ENCODE measurements around the gene ELP4. TPM values are rescaled to one million over a fixed set of nuclear protein-coding genes. Genes with fewer than 3 reads are reported as not detected.

ELP4 gene
- total RNA-seq, 1 experiment from 2014 or later, result 21.4 TPM

DNA sequence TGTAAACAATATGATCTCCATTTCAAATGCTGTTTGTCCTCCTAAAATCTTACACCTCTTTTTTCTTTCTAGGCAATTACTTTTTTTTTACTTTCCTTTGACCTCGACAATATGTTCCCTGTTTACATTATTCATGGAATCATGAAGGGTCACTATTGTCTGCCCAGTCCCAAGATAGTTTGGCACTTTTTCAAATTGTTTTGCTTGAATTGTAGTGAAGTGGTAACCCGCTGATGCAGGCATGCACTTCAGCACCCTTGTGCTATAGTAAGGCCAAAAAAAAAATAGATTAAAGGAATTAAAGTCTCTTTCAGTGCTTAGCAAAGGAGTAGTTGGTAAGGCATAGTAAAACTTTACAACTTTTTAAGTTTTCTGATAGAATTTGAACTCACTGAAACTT is 210.7 kb downstream of the ELP4 start:
- CTCF ChIA-PET, result no interaction called here
- ATAC-seq, result no peak
- H4K20me1 ChIP-seq (ENCODE audit: insufficient read depth), result no peaks in the 10 kb centered on the region

More for the DNA sequence above, 210.7 kb downstream of the ELP4 start:
- no TSS peak for BruUV-seq (replicated peaks)
- ChIA-PET RAD21 (ENCODE audit: low non-redundant PET in 1 of 2, low total read pairs in 2 of 2, uncharacterized antibody in 2 of 2, unreplicated experiment in 2 of 2) (no interaction called here), POLR2A (no interaction called here)
- Histone ChIP-seq H3K9me3 (ENCODE audit: control insufficient read depth in 1 of 2, insufficient read depth in 1 of 2, low read depth in 1 of 2, low read length in 2 of 2) (no peaks in the 10 kb centered on the region), H3K36me3 (ENCODE audit: control insufficient read depth in 1 of 2, insufficient read depth in 2 of 2, low read length in 2 of 2) (no peaks in the 10 kb centered on the region), H3K27ac (ENCODE audit: low read depth, low read length) (no peak overlapping the region), H3K4me3 (replicated peaks in 1 of 2; ENCODE audit: low read depth in 1 of 2, low read length in 2 of 2) (no peak overlapping the region), H3K9me2 (ENCODE audit: insufficient read depth) (no peaks in the 10 kb centered on the region), H3K4me1 (ENCODE audit: control insufficient read depth in 1 of 2, insufficient read depth in 2 of 2, low read length in 2 of 2) (no peaks in the 10 kb centered on the region), H3K27me3 (ENCODE audit: insufficient read depth, low read length) (no peaks in the 10 kb centered on the region), H3K9ac (ENCODE audit: low read length) (no peak overlapping the region), H3K4me2 (ENCODE audit: low read length) (no peak overlapping the region), H2AFZ (ENCODE audit: low read depth, low read length, poor library complexity, severe bottlenecking) (no peak overlapping the region), H3K79me2 (ENCODE audit: insufficient read depth, low read length) (no peaks in the 10 kb centered on the region)
- TF ChIP-seq POLR2AphosphoS5 (IDR thresholded peaks at IDR 0.05; ENCODE audit: low read depth, low read length) (no peak), POLR2A (IDR thresholded peaks at IDR 0.05; ENCODE audit: borderline replicate concordance, extremely low read depth, insufficient read depth, insufficient read length) (no peak), SP1 (IDR thresholded peaks at IDR 0.05; ENCODE audit: low read depth) (no peak), SRF (IDR thresholded peaks at IDR 0.05; ENCODE audit: low read depth) (no peak), TCF7L2 (IDR thresholded peaks at IDR 0.05; ENCODE audit: borderline replicate concordance, extremely low read depth, insufficient read depth, insufficient read length) (no peak), JUND (IDR thresholded peaks at IDR 0.05) (no peak), ELF1 (IDR thresholded peaks at IDR 0.05; ENCODE audit: borderline replicate concordance, low read depth) (no peak)
- TF ChIP-seq, protein P1, sequence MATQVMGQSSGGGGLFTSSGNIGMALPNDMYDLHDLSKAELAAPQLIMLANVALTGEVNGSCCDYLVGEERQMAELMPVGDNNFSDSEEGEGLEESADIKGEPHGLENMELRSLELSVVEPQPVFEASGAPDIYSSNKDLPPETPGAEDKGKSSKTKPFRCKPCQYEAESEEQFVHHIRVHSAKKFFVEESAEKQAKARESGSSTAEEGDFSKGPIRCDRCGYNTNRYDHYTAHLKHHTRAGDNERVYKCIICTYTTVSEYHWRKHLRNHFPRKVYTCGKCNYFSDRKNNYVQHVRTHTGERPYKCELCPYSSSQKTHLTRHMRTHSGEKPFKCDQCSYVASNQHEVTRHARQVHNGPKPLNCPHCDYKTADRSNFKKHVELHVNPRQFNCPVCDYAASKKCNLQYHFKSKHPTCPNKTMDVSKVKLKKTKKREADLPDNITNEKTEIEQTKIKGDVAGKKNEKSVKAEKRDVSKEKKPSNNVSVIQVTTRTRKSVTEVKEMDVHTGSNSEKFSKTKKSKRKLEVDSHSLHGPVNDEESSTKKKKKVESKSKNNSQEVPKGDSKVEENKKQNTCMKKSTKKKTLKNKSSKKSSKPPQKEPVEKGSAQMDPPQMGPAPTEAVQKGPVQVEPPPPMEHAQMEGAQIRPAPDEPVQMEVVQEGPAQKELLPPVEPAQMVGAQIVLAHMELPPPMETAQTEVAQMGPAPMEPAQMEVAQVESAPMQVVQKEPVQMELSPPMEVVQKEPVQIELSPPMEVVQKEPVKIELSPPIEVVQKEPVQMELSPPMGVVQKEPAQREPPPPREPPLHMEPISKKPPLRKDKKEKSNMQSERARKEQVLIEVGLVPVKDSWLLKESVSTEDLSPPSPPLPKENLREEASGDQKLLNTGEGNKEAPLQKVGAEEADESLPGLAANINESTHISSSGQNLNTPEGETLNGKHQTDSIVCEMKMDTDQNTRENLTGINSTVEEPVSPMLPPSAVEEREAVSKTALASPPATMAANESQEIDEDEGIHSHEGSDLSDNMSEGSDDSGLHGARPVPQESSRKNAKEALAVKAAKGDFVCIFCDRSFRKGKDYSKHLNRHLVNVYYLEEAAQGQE (IDR thresholded peaks at IDR 0.05; ENCODE audit: low read depth), result no peak
- TF ChIP-seq, protein P2, sequence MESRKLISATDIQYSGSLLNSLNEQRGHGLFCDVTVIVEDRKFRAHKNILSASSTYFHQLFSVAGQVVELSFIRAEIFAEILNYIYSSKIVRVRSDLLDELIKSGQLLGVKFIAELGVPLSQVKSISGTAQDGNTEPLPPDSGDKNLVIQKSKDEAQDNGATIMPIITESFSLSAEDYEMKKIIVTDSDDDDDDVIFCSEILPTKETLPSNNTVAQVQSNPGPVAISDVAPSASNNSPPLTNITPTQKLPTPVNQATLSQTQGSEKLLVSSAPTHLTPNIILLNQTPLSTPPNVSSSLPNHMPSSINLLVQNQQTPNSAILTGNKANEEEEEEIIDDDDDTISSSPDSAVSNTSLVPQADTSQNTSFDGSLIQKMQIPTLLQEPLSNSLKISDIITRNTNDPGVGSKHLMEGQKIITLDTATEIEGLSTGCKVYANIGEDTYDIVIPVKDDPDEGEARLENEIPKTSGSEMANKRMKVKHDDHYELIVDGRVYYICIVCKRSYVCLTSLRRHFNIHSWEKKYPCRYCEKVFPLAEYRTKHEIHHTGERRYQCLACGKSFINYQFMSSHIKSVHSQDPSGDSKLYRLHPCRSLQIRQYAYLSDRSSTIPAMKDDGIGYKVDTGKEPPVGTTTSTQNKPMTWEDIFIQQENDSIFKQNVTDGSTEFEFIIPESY (IDR thresholded peaks at IDR 0.05; ENCODE audit: extremely low read depth, insufficient replicate concordance, low read length), result no peak
- TF ChIP-seq, protein P3, sequence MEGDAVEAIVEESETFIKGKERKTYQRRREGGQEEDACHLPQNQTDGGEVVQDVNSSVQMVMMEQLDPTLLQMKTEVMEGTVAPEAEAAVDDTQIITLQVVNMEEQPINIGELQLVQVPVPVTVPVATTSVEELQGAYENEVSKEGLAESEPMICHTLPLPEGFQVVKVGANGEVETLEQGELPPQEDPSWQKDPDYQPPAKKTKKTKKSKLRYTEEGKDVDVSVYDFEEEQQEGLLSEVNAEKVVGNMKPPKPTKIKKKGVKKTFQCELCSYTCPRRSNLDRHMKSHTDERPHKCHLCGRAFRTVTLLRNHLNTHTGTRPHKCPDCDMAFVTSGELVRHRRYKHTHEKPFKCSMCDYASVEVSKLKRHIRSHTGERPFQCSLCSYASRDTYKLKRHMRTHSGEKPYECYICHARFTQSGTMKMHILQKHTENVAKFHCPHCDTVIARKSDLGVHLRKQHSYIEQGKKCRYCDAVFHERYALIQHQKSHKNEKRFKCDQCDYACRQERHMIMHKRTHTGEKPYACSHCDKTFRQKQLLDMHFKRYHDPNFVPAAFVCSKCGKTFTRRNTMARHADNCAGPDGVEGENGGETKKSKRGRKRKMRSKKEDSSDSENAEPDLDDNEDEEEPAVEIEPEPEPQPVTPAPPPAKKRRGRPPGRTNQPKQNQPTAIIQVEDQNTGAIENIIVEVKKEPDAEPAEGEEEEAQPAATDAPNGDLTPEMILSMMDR (IDR thresholded peaks at IDR 0.05 in 2 of 3, conservative IDR thresholded peaks at IDR 0.05 in 1 of 3; ENCODE audit: borderline replicate concordance in 1 of 3, insufficient read depth in 1 of 3, low read depth in 2 of 3, low read length in 2 of 3), result no peak
- DNase-seq (ENCODE audit: low read depth, low spot score), result no peak
- intact Hi-C loops (cut with micrococcal nuclease), result no loop called here

All from HCT116 (cell line).